Measurements from ENCODE around the gene NLGN1. TPM values are rescaled to one million over a fixed set of nuclear protein-coding genes. Genes with fewer than 3 reads are reported as not detected.

The NLGN1 gene
- total RNA-seq, 1 experiment from 2014 or later: not detected

DNA sequence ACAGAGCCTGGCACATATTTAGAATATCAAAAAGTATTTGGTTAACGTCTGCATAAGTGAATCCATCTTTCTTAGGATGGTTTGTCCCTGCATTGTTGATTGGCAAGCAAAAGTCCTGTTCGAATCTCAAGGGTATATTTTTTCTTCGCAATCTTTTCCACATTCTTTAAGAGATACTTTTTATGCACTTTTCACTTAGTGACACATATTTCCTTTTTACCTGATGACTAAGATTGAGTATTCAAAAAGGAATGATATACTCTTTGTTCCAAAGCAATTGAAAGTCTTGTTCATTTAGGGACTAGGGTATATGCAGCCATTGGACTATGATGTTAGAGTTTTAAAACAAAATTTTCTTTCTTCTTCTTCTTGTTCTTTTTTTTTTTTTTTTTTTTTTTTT, 349.9 kb downstream of the NLGN1 start:
- no peaks in the 10 kb centered on the region for H3K27me3 Mint-ChIP-seq (ENCODE audit: insufficient read depth, unreplicated experiment)
- ChIA-PET CTCF (no interaction called here), POLR2A (no interaction called here)
- TF ChIP-seq, protein P1, sequence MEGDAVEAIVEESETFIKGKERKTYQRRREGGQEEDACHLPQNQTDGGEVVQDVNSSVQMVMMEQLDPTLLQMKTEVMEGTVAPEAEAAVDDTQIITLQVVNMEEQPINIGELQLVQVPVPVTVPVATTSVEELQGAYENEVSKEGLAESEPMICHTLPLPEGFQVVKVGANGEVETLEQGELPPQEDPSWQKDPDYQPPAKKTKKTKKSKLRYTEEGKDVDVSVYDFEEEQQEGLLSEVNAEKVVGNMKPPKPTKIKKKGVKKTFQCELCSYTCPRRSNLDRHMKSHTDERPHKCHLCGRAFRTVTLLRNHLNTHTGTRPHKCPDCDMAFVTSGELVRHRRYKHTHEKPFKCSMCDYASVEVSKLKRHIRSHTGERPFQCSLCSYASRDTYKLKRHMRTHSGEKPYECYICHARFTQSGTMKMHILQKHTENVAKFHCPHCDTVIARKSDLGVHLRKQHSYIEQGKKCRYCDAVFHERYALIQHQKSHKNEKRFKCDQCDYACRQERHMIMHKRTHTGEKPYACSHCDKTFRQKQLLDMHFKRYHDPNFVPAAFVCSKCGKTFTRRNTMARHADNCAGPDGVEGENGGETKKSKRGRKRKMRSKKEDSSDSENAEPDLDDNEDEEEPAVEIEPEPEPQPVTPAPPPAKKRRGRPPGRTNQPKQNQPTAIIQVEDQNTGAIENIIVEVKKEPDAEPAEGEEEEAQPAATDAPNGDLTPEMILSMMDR (IDR thresholded peaks at IDR 0.05; ENCODE audit: unreplicated experiment): no peak
- H3K27ac Mint-ChIP-seq (ENCODE audit: low read depth, unreplicated experiment): no peak overlapping the region
- BruUV-seq (replicated peaks): no TSS peak
- no peaks in the 10 kb centered on the region for H3K36me3 Mint-ChIP-seq (ENCODE audit: insufficient read depth, unreplicated experiment)
- intact Hi-C loops (cut with micrococcal nuclease): no loop called here
- peaks cover 17% of the 10 kb centered on the region for H3K4me1 Mint-ChIP-seq (ENCODE audit: insufficient read depth, unreplicated experiment)
- H3K9me3 Mint-ChIP-seq (ENCODE audit: unreplicated experiment): no peaks in the 10 kb centered on the region
- DNase-seq (ENCODE audit: unreplicated experiment): no peak
- H3K4me3 Mint-ChIP-seq (ENCODE audit: unreplicated experiment): no peak overlapping the region

DNA sequence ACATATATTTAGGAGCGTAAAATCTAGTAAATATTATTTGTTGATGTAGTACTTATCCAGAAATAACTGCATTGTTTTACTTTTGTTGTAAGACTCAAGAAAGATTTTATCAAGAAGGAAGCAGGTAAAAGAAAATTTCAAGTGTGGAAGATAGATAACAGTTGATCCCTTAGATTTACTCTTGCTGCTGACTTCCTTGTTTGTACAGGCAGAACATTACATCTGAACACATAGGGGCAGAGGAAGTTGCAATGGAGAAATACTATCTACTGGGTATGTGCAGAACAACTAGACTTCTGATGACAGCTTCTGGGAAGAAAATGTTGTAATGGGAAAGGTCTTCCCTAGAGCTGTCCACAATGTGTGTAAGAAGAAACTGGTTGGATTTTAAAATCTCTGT, 350.6 kb downstream of the NLGN1 start:
- no peaks in the 10 kb centered on the region for H3K9me3 Mint-ChIP-seq (ENCODE audit: unreplicated experiment)
- BruUV-seq (replicated peaks): no TSS peak
- POLR2A ChIA-PET: no interaction called here

DNA sequence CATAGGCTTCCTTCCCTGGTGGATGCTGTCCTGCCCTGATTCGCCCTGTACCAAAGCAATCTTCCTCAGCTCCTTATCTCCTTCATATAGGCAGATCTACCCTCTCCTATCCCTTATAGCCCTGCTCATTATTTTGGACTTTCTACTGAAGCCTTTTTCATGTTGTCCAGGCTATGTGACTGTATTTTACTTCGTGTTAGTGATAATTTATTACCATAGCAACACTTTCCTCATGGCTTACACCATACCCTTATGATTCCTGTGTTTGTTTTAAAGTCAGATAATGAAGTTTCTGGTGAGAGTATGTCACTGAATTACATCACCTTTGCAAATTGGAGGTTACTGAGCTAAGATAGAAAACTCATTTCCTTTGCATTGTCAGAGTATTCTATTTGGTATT, 352.6 kb downstream of the NLGN1 start:
- ChIA-PET CTCF (interaction anchor here (1.4 kb wide), 1 partner anchor 11 kb away, joined by 7 read pairs; no protein-coding TSS in a partner anchor), POLR2A (no interaction called here)
- no peaks in the 10 kb centered on the region for H3K36me3 Mint-ChIP-seq (ENCODE audit: insufficient read depth, unreplicated experiment)
- TF ChIP-seq, protein P1 (IDR thresholded peaks at IDR 0.05; ENCODE audit: unreplicated experiment): no peak
- intact Hi-C loops (cut with micrococcal nuclease): no loop called here
- BruUV-seq (replicated peaks): no TSS peak
- H3K4me1 Mint-ChIP-seq (ENCODE audit: insufficient read depth, unreplicated experiment): peaks cover 13% of the 10 kb centered on the region
- no peak for DNase-seq (ENCODE audit: unreplicated experiment)
- H3K27ac Mint-ChIP-seq (ENCODE audit: low read depth, unreplicated experiment): no peak overlapping the region
- no peaks in the 10 kb centered on the region for H3K27me3 Mint-ChIP-seq (ENCODE audit: insufficient read depth, unreplicated experiment)
- no peak overlapping the region for H3K4me3 Mint-ChIP-seq (ENCODE audit: unreplicated experiment)
- H3K9me3 Mint-ChIP-seq (ENCODE audit: unreplicated experiment): no peaks in the 10 kb centered on the region

More for the DNA sequence above, 350.6 kb downstream of the NLGN1 start:
- Mint-ChIP-seq H3K4me1 (ENCODE audit: insufficient read depth, unreplicated experiment) (peaks cover 17% of the 10 kb centered on the region), H3K27ac (ENCODE audit: low read depth, unreplicated experiment) (no peak overlapping the region), H3K27me3 (ENCODE audit: insufficient read depth, unreplicated experiment) (no peaks in the 10 kb centered on the region), H3K4me3 (ENCODE audit: unreplicated experiment) (no peak overlapping the region), H3K36me3 (ENCODE audit: insufficient read depth, unreplicated experiment) (no peaks in the 10 kb centered on the region)
- DNase-seq (ENCODE audit: unreplicated experiment): no peak
- TF ChIP-seq, protein P1 (IDR thresholded peaks at IDR 0.05; ENCODE audit: unreplicated experiment): no peak
- CTCF ChIA-PET: no interaction called here
- intact Hi-C loops (cut with micrococcal nuclease): no loop called here

DNA sequence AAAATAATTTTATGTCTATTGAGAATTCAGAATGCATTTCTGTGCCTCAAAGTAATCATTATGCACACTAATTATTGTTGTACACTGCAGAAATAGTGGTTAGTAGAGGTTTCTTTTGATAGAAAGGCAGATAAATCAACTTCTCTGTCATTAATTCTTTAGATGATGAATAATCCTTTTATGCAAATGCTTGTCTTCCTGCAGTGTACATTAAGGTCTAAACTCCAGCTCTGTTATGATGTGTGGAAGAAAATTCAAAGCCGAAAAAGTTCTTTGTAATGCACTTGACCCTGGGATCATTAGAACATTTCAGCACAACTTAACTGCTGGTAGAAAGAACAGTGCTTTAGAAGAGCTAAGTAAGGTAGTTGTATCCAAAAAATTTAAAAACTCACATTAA, 353.0 kb downstream of the NLGN1 start:
- Mint-ChIP-seq H3K4me1 (ENCODE audit: insufficient read depth, unreplicated experiment) (peaks cover 13% of the 10 kb centered on the region), H3K27me3 (ENCODE audit: insufficient read depth, unreplicated experiment) (no peaks in the 10 kb centered on the region), H3K36me3 (ENCODE audit: insufficient read depth, unreplicated experiment) (no peaks in the 10 kb centered on the region), H3K9me3 (ENCODE audit: unreplicated experiment) (no peaks in the 10 kb centered on the region), H3K4me3 (ENCODE audit: unreplicated experiment) (no peak overlapping the region), H3K27ac (ENCODE audit: low read depth, unreplicated experiment) (no peak overlapping the region)
- no peak for DNase-seq (ENCODE audit: unreplicated experiment)
- no TSS peak for BruUV-seq (replicated peaks)
- CTCF ChIA-PET: interaction anchor here (1.4 kb wide), 1 partner anchor 11 kb away, joined by 7 read pairs; no protein-coding TSS in a partner anchor
- intact Hi-C loops (cut with micrococcal nuclease): no loop called here
- POLR2A ChIA-PET: no interaction called here
- TF ChIP-seq, protein P1 (IDR thresholded peaks at IDR 0.05; ENCODE audit: unreplicated experiment): no peak

Data from MCF 10A (cell line).